ENCODE data around the gene ASTE1. TPM values are rescaled to one million over a fixed set of nuclear protein-coding genes. Genes with fewer than 3 reads are reported as not detected.

The ASTE1 gene
- total RNA-seq, 1 experiment from 2014 or later: 8.1 TPM

- H3K4me3 ChIP-seq (ENCODE audit: low read depth, low read length, poor library complexity, severe bottlenecking): no peak overlapping the region
- intact Hi-C loops (cut with micrococcal nuclease; ENCODE audit: unreplicated experiment): no loop called here
- no peak for TF ChIP-seq CTCF (conservative IDR thresholded peaks at IDR 0.05; ENCODE audit: low read depth, low read length)
- TF ChIP-seq EZH2 (IDR thresholded peaks at IDR 0.05; ENCODE audit: borderline replicate concordance, low read depth, low read length, poor library complexity, severe bottlenecking): no peak
- BruUV-seq (replicated peaks): no TSS peak
- ChIA-PET CTCF (no interaction called here), POLR2A (ENCODE audit: low non-redundant PET) (no interaction called here)
- no peak overlapping the region for H3K27ac ChIP-seq (ENCODE audit: low read depth, low read length, poor library complexity, severe bottlenecking)
- peaks cover 12% of the 10 kb centered on the region for H3K36me3 ChIP-seq (ENCODE audit: insufficient read depth, low read length, poor library complexity, severe bottlenecking)
- no peak for DNase-seq (ENCODE audit: low spot score)
- no peaks in the 10 kb centered on the region for H3K27me3 ChIP-seq (replicated peaks; ENCODE audit: insufficient read depth, low read depth, low read length, poor library complexity)
- H3K9me3 ChIP-seq (ENCODE audit: low read depth, low read length, poor library complexity, severe bottlenecking): no peaks in the 10 kb centered on the region
- peaks cover 4% of the 10 kb centered on the region for H3K4me1 ChIP-seq (ENCODE audit: insufficient read depth, low read length, poor library complexity, severe bottlenecking)
These were observed 25.6 kb downstream of the ASTE1 start for GRCh38 chr3:131001071-131001470.

- DNase-seq (ENCODE audit: low spot score): no peak
- BruUV-seq (replicated peaks): no TSS peak
- Histone ChIP-seq H3K36me3 (ENCODE audit: insufficient read depth, low read length, poor library complexity, severe bottlenecking) (peaks cover 12% of the 10 kb centered on the region), H3K9me3 (ENCODE audit: low read depth, low read length, poor library complexity, severe bottlenecking) (no peaks in the 10 kb centered on the region), H3K4me1 (ENCODE audit: insufficient read depth, low read length, poor library complexity, severe bottlenecking) (peaks cover 4% of the 10 kb centered on the region), H3K4me3 (ENCODE audit: low read depth, low read length, poor library complexity, severe bottlenecking) (no peak overlapping the region), H3K27ac (ENCODE audit: low read depth, low read length, poor library complexity, severe bottlenecking) (no peak overlapping the region), H3K27me3 (replicated peaks; ENCODE audit: insufficient read depth, low read depth, low read length, poor library complexity) (no peaks in the 10 kb centered on the region)
- no peak for TF ChIP-seq EZH2 (IDR thresholded peaks at IDR 0.05; ENCODE audit: borderline replicate concordance, low read depth, low read length, poor library complexity, severe bottlenecking)
- TF ChIP-seq CTCF (conservative IDR thresholded peaks at IDR 0.05; ENCODE audit: low read depth, low read length): no peak
- POLR2A ChIA-PET (ENCODE audit: low non-redundant PET): interaction anchor here (0.7 kb wide), 1 partner anchor 272 kb away, joined by 3 read pairs; no protein-coding TSS in a partner anchor
- CTCF ChIA-PET: no interaction called here
- intact Hi-C loops (cut with micrococcal nuclease; ENCODE audit: unreplicated experiment): no loop called here
These were observed 29.3 kb downstream of the ASTE1 start for GRCh38 chr3:130997289-130997688.

GRCh38 chr3:130992344-130992743 lies 34.3 kb downstream of the ASTE1 start:
- BruUV-seq (replicated peaks): no TSS peak
- DNase-seq (ENCODE audit: low spot score): no peak
- intact Hi-C loops (cut with micrococcal nuclease; ENCODE audit: unreplicated experiment): no loop called here
- TF ChIP-seq CTCF (conservative IDR thresholded peaks at IDR 0.05; ENCODE audit: low read depth, low read length) (no peak), EZH2 (IDR thresholded peaks at IDR 0.05; ENCODE audit: borderline replicate concordance, low read depth, low read length, poor library complexity, severe bottlenecking) (no peak)
- ChIA-PET POLR2A (ENCODE audit: low non-redundant PET) (no interaction called here), CTCF (no interaction called here)
- Histone ChIP-seq H3K9me3 (ENCODE audit: low read depth, low read length, poor library complexity, severe bottlenecking) (no peaks in the 10 kb centered on the region), H3K27me3 (replicated peaks; ENCODE audit: insufficient read depth, low read depth, low read length, poor library complexity) (no peaks in the 10 kb centered on the region), H3K4me1 (ENCODE audit: insufficient read depth, low read length, poor library complexity, severe bottlenecking) (no peaks in the 10 kb centered on the region), H3K27ac (ENCODE audit: low read depth, low read length, poor library complexity, severe bottlenecking) (no peak overlapping the region), H3K36me3 (ENCODE audit: insufficient read depth, low read length, poor library complexity, severe bottlenecking) (peaks cover 7% of the 10 kb centered on the region), H3K4me3 (ENCODE audit: low read depth, low read length, poor library complexity, severe bottlenecking) (no peak overlapping the region)
